ENCODE measurements around the gene HTATIP2.

GRCh38 chr11:20373147-20373546 is 9.6 kb downstream of the HTATIP2 start:
- TF ChIP-seq, protein P1, sequence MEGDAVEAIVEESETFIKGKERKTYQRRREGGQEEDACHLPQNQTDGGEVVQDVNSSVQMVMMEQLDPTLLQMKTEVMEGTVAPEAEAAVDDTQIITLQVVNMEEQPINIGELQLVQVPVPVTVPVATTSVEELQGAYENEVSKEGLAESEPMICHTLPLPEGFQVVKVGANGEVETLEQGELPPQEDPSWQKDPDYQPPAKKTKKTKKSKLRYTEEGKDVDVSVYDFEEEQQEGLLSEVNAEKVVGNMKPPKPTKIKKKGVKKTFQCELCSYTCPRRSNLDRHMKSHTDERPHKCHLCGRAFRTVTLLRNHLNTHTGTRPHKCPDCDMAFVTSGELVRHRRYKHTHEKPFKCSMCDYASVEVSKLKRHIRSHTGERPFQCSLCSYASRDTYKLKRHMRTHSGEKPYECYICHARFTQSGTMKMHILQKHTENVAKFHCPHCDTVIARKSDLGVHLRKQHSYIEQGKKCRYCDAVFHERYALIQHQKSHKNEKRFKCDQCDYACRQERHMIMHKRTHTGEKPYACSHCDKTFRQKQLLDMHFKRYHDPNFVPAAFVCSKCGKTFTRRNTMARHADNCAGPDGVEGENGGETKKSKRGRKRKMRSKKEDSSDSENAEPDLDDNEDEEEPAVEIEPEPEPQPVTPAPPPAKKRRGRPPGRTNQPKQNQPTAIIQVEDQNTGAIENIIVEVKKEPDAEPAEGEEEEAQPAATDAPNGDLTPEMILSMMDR (conservative IDR thresholded peaks at IDR 0.05; ENCODE audit: low read depth, low read length) = no peak
- no peak for TF ChIP-seq EZH2 (IDR thresholded peaks at IDR 0.05; ENCODE audit: low read length, unreplicated experiment)
- no peak for TF ChIP-seq EZH2phosphoT487 (IDR thresholded peaks at IDR 0.05; ENCODE audit: borderline replicate concordance, low read length)
